ENCODE data around the gene HLA-C.

HLA-C gene

DNA sequence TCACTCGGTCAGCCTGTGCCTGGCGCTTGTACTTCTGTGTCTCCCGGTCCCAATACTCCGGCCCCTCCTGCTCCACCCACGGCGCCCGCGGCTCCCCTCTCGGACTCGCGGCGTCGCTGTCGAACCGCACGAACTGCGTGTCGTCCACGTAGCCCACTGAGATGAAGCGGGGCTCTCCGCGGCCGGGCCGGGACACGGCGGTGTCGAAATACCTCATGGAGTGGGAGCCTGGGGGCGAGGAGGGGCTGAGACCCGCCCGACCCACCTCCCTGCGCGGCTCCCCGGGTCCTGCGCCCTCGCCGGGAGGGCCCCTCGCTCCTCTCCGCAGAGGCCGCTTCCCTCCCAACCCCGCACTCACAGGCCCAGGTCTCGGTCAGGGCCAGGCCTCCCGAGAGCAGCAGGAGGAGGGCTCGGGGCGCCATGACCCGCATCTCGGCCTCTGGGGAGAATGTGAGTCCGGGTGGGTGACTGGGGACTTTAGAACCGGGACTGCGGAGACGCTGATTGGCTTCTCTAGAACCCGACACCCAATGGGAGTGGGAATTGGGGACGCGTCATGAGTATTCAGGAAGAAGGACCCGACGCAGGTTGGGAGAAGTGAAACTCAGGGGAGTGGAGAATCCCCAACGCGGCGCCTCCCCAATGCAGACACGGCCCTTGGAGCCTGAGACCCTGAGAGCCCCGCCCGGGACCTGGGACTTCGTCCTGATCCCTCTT lies at the start of gene HLA-C:
Gene HLA-C (minus strand): TSS at position 452 of the 717 bp plus-strand sequence. CDS start 21 bp downstream, at position 431.
- DNase-seq (ENCODE audit: extremely low read depth, low read depth) = peak; percentile 91
- TF ChIP-seq, protein P1, sequence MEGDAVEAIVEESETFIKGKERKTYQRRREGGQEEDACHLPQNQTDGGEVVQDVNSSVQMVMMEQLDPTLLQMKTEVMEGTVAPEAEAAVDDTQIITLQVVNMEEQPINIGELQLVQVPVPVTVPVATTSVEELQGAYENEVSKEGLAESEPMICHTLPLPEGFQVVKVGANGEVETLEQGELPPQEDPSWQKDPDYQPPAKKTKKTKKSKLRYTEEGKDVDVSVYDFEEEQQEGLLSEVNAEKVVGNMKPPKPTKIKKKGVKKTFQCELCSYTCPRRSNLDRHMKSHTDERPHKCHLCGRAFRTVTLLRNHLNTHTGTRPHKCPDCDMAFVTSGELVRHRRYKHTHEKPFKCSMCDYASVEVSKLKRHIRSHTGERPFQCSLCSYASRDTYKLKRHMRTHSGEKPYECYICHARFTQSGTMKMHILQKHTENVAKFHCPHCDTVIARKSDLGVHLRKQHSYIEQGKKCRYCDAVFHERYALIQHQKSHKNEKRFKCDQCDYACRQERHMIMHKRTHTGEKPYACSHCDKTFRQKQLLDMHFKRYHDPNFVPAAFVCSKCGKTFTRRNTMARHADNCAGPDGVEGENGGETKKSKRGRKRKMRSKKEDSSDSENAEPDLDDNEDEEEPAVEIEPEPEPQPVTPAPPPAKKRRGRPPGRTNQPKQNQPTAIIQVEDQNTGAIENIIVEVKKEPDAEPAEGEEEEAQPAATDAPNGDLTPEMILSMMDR (IDR thresholded peaks at IDR 0.05; ENCODE audit: low read depth, low read length) = peak; percentile 10

DNA sequence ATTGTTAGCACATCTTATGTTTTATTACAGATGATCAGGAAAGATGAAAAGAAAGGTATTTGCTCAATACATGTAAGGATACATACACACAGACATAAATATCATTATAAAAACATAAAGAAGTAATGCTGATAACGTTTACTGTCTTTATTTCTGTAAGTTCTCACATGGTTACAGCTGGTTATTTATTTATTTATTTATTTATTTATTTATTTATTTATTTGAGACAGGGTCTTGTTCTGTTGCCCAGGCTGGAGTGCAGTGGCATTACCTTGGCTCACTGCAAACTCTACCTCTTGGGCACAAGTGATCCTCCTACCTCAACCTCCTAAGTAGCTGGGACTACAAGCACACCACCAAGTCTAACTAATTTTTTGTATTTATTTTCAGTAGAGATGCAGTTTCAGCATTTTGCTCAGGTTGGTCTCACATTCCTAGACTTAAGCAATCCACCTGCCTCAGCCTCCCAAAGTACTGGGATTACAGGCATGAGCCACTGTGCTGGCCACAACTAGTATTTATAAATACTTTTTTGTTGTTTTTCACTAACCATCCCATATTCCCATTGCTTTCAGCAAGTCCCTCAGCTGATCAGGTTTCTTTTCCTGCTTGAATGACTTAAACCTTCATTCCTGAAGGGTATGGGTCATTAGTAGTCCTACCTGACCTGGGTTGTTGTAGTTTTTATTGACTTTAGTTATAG lies 49.3 kb upstream of the HLA-C start:
- no peak for DNase-seq (ENCODE audit: extremely low read depth, low read depth)
- TF ChIP-seq, protein P1 (IDR thresholded peaks at IDR 0.05; ENCODE audit: low read depth, low read length) = no peak

DNA sequence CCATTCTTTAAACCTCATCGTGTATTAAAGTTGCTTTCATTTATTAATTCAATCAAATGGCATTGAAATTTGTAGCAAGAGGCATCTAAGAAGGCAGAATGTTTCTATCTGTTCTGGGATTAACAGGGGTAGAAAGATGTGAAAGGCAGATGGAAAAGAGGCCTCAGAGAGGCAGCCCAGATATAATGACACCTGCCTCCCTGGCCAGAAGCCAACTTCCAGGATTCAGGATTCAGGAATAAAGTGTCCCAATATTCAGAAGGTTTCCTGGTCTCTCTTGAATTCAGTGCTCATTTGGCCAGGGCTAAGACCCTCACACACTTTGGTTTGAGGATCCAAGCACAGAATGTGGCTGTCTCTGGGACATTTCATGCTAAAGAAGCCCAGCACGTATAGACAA lies 45.1 kb upstream of the HLA-C start:
- no peak for DNase-seq (ENCODE audit: extremely low read depth, low read depth)
- TF ChIP-seq, protein P1 (IDR thresholded peaks at IDR 0.05; ENCODE audit: low read depth, low read length) = no peak

DNA sequence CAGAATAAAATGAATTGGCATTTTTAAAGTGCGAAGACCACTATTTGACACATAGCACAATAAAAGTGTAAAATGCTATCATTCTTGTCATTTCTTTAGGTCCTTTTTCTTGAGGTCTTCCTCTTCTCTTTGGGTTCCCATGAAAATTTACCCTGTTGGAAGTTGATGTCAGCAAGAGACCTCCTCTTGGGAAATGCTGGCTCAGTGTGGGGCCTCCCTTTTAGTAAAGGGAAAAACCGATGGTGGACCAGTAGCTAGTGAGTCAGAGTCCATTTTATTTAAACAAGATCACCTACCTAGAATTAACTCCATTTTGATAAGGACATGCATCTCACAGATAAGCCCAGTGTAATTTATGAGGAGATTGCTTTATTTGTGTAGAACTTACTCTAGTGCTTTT lies 37.7 kb upstream of the HLA-C start:
- no peak for DNase-seq (ENCODE audit: extremely low read depth, low read depth)
- TF ChIP-seq, protein P1 (IDR thresholded peaks at IDR 0.05; ENCODE audit: low read depth, low read length) = no peak

DNA sequence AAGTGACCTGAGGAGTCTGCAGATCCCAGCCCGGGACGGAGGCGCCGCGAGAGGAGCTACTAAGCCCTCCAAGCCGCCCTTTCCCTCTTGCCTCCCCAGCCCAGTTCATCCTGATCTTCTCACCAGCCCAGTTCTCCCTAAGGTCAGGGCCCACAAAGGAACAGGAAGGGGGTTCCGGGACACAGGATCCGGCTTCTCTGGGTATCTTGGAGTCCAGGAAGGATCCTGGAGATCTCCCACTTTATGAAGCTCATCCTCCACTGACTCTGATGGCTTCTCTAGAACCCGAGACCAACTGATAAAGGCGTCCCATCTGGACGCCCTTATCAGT lies 36.9 kb upstream of the HLA-C start:
- no peak for DNase-seq (ENCODE audit: extremely low read depth, low read depth)
- TF ChIP-seq, protein P1 (IDR thresholded peaks at IDR 0.05; ENCODE audit: low read depth, low read length) = no peak

DNA sequence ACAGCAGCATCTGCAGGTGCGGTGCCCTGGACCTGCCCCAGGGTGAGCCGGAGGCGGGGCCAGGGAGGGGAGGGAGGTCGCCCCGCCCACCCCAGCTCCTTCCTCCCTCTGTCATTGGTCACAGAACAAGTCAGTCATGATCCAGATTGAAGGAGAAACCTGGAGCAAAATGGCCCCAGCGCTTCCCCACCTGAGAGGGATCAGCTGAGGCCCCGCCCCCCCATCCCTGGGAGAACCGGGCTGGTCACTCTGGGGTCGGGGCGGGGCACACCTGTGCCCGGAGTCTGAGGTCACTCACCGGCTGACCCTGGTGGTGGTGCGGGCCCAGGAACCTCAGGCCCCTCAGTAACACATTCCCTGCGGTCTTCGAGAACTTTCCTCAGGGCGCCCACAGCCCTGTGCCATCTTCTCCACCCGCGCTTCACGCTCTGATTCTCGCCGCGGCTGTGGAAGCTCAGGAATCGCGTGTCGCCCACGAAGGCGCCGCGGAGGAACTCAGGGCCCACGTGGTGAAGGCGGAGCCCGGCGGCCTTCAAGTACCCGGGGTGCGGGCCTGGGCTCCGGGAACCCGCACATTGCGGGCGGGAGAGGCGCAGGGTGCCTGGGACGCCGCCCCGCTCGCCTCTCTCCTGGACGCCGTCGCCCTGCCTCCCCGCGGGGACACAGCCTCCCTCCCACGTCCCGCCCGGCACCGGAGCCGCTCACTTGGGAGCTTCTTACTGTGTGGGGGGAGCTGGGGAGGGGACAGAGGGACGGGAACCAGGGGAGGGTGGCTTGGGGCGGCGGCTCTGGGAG lies 36.4 kb upstream of the HLA-C start:
- TF ChIP-seq, protein P1 (IDR thresholded peaks at IDR 0.05; ENCODE audit: low read depth, low read length) = no peak
- DNase-seq (ENCODE audit: extremely low read depth, low read depth) = no peak

DNA sequence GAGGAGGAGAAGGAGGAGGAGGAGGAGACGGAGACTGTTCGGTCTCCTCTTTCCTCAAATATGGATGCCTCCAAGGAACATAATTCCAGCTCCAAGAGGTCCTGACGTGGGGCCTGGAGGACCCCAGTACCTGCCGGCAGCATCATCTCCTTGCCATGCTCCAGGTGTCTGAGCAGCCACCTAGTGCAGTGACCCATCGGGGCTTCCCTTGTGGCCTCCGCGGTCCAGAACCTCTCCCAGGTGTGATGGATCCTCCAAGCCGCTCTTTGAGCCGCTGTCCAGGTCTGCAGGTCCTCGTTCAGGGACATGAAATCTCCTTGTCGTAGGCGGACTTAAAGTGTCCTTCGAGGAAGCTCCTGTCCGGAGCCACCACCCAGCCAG lies 35.8 kb upstream of the HLA-C start:
- TF ChIP-seq, protein P1 (IDR thresholded peaks at IDR 0.05; ENCODE audit: low read depth, low read length) = no peak
- DNase-seq (ENCODE audit: extremely low read depth, low read depth) = no peak

All from AG09319 (cell line).